Activated CD4-positive, alpha-beta T cell treated with anti-CD3 and anti-CD28 coated beads, Interleukin-10, Interleukin-2, amounts not matched to agents 100 ng/mL and 50 ng/mL, durations not matched to agents 16 hours and 8 hours (primary cell): ENCODE results near the gene SMG1.

ENCODE experiments used
- DNase-seq: peaks from one replicate; pipeline ENCODE4 v3.0.0-alpha.2; 2020

Gene SMG1

GRCh38 chr16:18842565-18842964 is 83.6 kb downstream of the SMG1 start:
- no peak for DNase-seq

GRCh38 chr16:18841833-18842525 is 84.2 kb downstream of the SMG1 start:
- no peak for DNase-seq

GRCh38 chr16:18839555-18839954 is 86.7 kb downstream of the SMG1 start:
- no peak for DNase-seq

- peak; percentile 21 for DNase-seq
Observed at GRCh38 chr16:18836702-18837101, 89.5 kb downstream of the SMG1 start.

- DNase-seq, result no peak
Observed at GRCh38 chr16:18834864-18835263, 91.3 kb downstream of the SMG1 start.

GRCh38 chr16:18833707-18834505 is 92.3 kb downstream of the SMG1 start:
- DNase-seq, result no peak

- DNase-seq, result no peak
Observed at GRCh38 chr16:18832613-18833012, 93.6 kb downstream of the SMG1 start.

- no peak for DNase-seq
Observed at GRCh38 chr16:18832006-18832405, 94.2 kb downstream of the SMG1 start.

- no peak for DNase-seq
Observed at GRCh38 chr16:18829251-18829650, 97.0 kb downstream of the SMG1 start.

- DNase-seq, result peak; percentile 32
Observed at GRCh38 chr16:18827890-18828289, 98.3 kb downstream of the SMG1 start.

GRCh38 chr16:18816286-18816685 is 109.9 kb downstream of the SMG1 start:
- no peak for DNase-seq

GRCh38 chr16:18811925-18812324 is 114.3 kb downstream of the SMG1 start:
- DNase-seq, result no peak

GRCh38 chr16:18809165-18809564 is 117.0 kb downstream of the SMG1 start:
- no peak for DNase-seq

- no peak for DNase-seq
Observed at GRCh38 chr16:18805257-18805773, 120.9 kb downstream of the SMG1 start.

- DNase-seq, result no peak
Observed at GRCh38 chr16:18804540-18804939, 121.7 kb downstream of the SMG1 start.

- peak; percentile 46 for DNase-seq
Observed at GRCh38 chr16:18803569-18804462, 122.4 kb downstream of the SMG1 start.

- DNase-seq, result no peak
Observed at GRCh38 chr16:18802767-18803343, 123.4 kb downstream of the SMG1 start.

- DNase-seq, result peak; percentile 100
Observed at GRCh38 chr16:18801145-18801972, 124.8 kb downstream of the SMG1 start, which contains the start of gene ARL6IP1. Gene ARL6IP1, minus strand, starts transcription at chr16:18801549. Its CDS starts 83 bp downstream, at chr16:18801466.

GRCh38 chr16:18800775-18801144 is 125.4 kb downstream of the SMG1 start:
- no peak for DNase-seq

GRCh38 chr16:18800293-18800692 is 125.9 kb downstream of the SMG1 start:
- DNase-seq, result no peak

- no peak for DNase-seq
Observed at GRCh38 chr16:18799500-18799899, 126.7 kb downstream of the SMG1 start.

GRCh38 chr16:18797746-18798145 is 128.5 kb downstream of the SMG1 start:
- DNase-seq, result no peak
